T-helper 9 cell (primary cell): ENCODE measurements around the gene LOC101059915.
"Not testable (repeated sequence)": the region's sequence is repeated elsewhere in the genome, so short reads cannot be mapped to it uniquely, and the experiment has no call there.

Experiments
- DNase-seq: peaks from one replicate; pipeline ENCODE4 v3.0.0-alpha.2; 2020

The LOC101059915 gene

GRCh38 chrX:71644406-71644805, 22.9 kb upstream of the LOC101059915 start:
- not testable (repeated sequence) for DNase-seq

DNA sequence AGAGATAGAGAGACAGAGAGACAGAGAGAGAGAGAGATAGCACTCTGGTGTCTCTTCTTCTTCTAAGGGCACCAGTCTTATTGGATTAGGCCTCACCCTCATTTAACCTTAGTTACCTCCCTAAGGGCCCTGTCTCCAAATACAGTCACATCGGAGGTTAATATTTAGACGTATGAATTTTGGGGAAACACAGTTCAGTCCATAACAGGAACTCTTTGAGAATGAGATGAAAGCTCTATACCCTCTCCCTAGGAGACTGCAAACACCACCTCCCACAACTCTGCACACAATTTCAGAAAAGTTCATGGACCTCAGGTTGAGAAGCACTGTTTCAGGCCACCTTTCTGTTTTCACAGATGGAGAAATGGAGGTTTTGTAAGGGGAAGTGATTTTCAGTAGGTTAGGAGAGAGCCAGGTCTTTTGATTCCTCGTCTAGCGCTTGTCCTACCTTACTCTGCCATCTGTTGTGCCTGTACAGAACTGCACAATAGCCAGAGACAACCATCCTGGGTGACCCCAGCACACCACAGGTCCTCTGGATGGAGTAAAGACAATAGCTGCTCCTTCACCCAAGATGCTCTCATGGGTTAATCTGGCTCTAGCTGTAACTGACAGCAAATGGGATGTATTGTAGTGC, 16.9 kb upstream of the LOC101059915 start:
- DNase-seq: no peak

DNA sequence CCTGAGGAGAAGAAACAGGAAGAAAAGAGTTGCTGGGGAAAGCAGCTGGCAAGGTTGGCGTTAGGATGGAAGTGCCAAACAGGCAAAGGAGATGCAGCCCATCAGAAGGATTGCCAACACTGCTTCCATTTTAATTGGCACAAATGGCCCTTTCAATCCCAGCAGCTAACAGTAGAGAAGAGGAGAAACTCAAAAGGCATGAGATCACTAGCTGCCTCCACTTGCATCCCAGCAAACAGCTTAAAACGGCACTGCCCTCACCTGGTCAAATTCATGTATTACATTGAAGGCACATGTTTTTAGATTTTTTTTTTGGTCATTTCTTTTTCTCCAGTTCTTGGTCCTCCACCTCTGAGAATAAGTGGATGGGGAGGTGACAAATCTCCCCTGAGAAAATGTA, 14.9 kb upstream of the LOC101059915 start:
- peak; percentile 48 for DNase-seq

GRCh38 chrX:71653344-71653743, 14.0 kb upstream of the LOC101059915 start:
- no peak for DNase-seq

GRCh38 chrX:71657267-71657666, 10.1 kb upstream of the LOC101059915 start:
- DNase-seq: no peak

GRCh38 chrX:71659342-71659741, 8.0 kb upstream of the LOC101059915 start:
- no peak for DNase-seq

GRCh38 chrX:71659959-71660358, 7.4 kb upstream of the LOC101059915 start:
- no peak for DNase-seq

DNA sequence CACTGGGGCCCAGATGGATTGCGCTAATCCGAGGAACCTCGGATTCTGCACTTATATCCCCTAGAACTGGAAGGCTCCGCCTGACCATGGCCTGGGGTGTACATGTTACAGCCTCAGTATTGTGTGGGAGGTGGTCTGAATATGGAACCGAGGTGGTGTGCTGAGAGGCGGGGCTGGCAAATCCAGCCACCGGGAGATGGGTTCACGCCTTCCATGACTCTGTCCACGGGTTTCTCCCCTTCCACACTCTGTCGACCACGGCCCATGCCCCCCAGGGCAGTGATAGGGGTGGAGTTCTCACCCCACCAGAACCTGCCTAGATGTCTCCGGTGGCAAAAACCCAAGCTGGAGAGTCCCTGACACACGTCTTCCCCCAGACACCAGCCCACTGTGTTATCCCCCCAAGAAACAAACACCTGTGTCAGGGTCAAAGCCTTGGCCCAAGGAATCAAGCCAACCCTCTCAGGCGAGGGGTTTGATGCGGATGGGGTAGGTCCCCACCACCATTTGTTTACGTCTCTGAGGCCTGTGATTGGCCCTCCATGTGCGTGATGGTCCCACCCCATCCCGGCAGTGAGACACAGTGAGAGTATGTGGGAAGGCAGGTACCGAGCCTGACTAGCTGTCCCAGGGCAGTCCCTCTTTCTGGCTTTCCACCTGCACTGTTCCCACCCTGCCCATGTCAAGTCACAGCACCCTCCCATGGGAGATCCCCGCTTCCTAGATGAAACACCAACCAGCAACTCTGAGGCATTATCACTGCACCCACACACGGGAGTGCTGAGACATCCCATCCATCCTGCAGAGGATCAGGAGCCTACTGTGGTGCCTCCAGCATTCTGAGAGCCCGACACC, 6.6 kb upstream of the LOC101059915 start:
- DNase-seq: no peak

GRCh38 chrX:71661919-71662318, 5.4 kb upstream of the LOC101059915 start:
- DNase-seq: no peak

- not testable (repeated sequence) for DNase-seq
Observed at GRCh38 chrX:71662654-71663053, 4.7 kb upstream of the LOC101059915 start.

DNA sequence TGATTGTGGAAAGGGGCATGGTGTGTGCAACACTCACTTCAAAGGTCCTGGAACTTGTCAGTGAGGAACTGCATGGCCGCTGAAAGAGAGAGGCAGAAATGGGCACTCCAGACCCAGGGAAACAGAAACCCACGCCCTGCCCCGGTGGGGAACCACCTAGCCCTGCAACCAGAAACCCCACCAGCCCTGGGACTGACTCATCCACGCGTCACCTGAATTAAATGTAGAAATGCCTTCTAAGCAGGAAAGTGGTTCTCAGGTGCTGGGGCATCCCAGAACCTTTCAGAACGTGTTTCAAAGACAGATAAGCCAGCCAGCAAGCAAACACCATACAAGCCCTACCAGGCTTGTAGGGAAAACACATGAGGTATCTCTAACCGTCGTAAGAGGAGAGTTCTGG, 4.1 kb upstream of the LOC101059915 start:
- peak; percentile 24 for DNase-seq

- DNase-seq: not testable (repeated sequence)
Observed at GRCh38 chrX:71664202-71664601, 3.1 kb upstream of the LOC101059915 start.

GRCh38 chrX:71664889-71665491, 2.4 kb upstream of the LOC101059915 start:
- DNase-seq: no peak

- no peak for DNase-seq
Observed at GRCh38 chrX:71665747-71666146, 1.6 kb upstream of the LOC101059915 start.

DNA sequence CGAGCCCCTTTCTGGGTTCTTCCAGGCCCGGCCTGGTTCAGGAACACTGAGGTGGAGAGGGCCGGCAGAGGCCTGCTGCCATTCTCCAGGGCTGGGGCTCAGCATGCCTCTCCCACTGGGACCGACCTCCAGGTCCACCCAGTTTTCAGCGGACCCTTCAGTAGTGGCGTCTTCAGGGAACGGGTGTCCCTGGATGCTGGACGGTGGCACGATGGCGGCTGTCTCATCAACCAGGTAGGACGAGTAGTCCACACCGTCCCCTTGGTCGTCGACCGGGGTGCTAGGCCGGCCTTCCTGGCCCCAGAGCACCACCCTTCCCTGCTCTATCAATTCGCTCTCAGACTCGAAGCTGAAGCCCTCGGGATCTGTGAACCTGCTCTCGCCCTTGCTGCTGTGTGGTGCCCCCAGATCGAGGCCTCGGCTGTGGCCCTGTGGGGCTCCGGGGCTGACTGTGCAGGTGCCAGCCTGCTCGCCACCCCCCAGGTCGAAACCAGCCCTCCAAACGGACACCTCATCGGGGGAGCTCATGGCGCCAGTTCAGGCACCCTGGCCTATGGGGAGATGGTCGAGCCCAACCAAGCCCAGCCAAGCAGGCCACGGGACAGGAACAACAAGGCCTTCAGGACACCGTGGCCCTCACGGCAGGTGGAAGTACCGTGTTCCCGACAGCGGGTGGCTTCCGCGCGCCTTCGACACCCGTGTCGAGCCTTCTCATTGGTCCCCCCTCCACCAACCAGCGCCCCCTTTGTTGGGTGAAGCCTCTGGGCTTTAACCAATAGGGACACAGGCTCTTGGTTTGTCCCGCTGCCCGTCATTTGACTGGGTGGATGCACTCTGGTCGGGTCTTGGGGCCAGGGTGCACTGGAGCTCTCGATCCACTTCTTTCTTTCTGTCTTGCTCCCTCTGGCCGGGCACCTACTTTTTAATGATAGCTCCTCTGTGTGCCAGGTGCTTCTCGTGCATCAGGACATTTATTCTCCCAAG, 814 bp upstream of the LOC101059915 start:
- DNase-seq: no peak

GRCh38 chrX:71668248-71668595, 876 bp downstream of the LOC101059915 start:
- DNase-seq: no peak

GRCh38 chrX:71669492-71669891, 2.1 kb downstream of the LOC101059915 start:
- DNase-seq: no peak

- DNase-seq: not testable (repeated sequence)
Observed at GRCh38 chrX:71669947-71670346, 2.6 kb downstream of the LOC101059915 start.

- DNase-seq: no peak
Observed at GRCh38 chrX:71671043-71671780, 3.9 kb downstream of the LOC101059915 start.

DNA sequence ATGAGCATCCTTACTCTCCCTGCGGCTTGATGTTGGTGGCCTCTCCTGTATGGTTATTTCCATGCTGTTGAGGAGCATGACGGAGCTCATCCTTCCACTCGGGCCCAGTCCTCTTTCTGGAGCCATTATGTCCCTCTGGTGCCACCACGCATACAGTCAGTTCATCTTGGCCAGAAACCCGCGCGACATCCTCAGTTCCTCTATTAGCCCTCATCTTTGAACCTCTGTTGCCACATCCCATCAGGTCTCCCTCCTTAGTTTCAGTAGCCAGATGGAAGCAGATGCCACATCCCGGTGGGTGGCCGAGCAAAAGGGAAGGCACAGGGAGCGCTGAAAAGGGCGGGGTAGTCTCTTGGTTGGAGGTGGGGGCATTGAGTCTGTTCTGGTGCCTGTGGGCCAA, 4.6 kb downstream of the LOC101059915 start:
- no peak for DNase-seq

DNA sequence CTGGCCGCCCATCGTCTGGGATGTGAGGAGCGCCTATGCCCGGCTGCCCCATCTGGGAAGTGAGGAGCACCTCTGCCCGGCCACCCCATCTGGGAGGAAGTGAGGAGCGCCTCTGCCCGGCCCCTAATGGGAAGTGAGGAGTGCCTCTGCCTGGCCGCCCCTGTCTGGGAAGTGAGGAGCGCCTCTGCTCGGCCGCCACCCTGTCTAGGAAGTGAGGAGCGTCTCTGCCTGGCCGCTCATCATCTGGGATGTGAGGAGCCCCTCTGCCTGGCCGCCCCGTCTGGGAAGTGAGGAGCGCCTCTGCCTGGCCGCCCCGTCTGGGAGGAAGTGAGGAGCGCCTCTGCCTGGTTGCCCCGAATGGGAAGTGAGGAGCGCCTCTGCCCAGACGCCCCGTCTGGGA, 8.3 kb downstream of the LOC101059915 start:
- not testable (repeated sequence) for DNase-seq
